ENCODE measurements around the gene LCN1. TPM values are rescaled to one million over a fixed set of nuclear protein-coding genes. Genes with fewer than 3 reads are reported as not detected.

The LCN1 gene
- total RNA-seq, 1 donor: not detected

DNA sequence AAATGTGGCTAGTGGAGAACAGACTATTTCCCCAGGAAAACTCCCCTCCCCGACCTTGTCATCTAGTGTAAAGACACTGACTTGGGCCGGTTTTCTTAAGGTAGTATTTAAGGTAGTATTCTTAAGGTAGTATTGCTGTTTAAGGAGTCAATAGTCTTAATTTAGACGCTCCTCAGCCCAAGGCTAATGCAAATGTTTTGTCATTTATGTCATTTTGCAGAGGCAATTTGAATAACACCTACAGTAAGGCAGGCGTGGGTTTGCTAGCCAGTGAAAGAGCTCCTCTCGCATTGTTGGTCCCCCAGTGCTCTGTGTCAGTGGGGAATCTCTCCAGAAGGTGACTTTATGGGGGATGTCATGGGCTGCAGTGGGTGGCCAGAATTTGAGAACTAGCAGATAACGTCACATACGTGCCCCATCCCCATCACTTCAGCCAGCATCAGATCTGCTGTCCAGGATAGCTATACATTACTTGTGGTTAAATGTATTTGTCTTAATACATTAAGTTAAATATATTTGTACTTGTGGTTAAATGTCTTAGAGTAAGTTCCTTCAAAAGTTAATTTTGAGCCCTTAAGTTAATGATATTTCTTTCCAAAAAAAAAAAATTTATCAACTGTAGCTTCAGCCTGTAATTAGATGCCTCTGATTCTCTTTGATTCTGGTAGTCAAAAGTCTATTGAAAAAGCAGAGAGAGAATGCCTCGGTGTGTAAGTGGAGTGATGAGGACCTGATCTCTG, 39.1 kb upstream of the LCN1 start:
- peaks cover 5% of the 10 kb centered on the region for H3K36me3 ChIP-seq (ENCODE audit: insufficient read depth, low read length)
- TF ChIP-seq, protein P1, sequence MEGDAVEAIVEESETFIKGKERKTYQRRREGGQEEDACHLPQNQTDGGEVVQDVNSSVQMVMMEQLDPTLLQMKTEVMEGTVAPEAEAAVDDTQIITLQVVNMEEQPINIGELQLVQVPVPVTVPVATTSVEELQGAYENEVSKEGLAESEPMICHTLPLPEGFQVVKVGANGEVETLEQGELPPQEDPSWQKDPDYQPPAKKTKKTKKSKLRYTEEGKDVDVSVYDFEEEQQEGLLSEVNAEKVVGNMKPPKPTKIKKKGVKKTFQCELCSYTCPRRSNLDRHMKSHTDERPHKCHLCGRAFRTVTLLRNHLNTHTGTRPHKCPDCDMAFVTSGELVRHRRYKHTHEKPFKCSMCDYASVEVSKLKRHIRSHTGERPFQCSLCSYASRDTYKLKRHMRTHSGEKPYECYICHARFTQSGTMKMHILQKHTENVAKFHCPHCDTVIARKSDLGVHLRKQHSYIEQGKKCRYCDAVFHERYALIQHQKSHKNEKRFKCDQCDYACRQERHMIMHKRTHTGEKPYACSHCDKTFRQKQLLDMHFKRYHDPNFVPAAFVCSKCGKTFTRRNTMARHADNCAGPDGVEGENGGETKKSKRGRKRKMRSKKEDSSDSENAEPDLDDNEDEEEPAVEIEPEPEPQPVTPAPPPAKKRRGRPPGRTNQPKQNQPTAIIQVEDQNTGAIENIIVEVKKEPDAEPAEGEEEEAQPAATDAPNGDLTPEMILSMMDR (IDR thresholded peaks at IDR 0.05; ENCODE audit: extremely low read depth, low read depth, low read length): no peak
- H3K27ac ChIP-seq (ENCODE audit: low read depth, low read length): no peak overlapping the region
- no peaks in the 10 kb centered on the region for H3K9me3 ChIP-seq (ENCODE audit: low read depth, low read length)
- H3K4me1 ChIP-seq (ENCODE audit: insufficient read depth, low read length): peaks cover 6% of the 10 kb centered on the region
- H2AFZ ChIP-seq (ENCODE audit: low read length): no peak overlapping the region
- no peaks in the 10 kb centered on the region for H3K79me2 ChIP-seq (ENCODE audit: insufficient read depth, low read length)
- no peak overlapping the region for H3K4me2 ChIP-seq (ENCODE audit: insufficient read depth, low read length)
- H3K27me3 ChIP-seq (ENCODE audit: insufficient read depth, low read length): no peaks in the 10 kb centered on the region
- peak; percentile 81 for DNase-seq (ENCODE audit: insufficient read length, low spot score, missing footprints)
- peaks cover under 1% of the 10 kb centered on the region for H4K20me1 ChIP-seq (ENCODE audit: insufficient read depth, low read length)
- H3K4me3 ChIP-seq (ENCODE audit: insufficient read depth, low read length): no peak overlapping the region

DNA sequence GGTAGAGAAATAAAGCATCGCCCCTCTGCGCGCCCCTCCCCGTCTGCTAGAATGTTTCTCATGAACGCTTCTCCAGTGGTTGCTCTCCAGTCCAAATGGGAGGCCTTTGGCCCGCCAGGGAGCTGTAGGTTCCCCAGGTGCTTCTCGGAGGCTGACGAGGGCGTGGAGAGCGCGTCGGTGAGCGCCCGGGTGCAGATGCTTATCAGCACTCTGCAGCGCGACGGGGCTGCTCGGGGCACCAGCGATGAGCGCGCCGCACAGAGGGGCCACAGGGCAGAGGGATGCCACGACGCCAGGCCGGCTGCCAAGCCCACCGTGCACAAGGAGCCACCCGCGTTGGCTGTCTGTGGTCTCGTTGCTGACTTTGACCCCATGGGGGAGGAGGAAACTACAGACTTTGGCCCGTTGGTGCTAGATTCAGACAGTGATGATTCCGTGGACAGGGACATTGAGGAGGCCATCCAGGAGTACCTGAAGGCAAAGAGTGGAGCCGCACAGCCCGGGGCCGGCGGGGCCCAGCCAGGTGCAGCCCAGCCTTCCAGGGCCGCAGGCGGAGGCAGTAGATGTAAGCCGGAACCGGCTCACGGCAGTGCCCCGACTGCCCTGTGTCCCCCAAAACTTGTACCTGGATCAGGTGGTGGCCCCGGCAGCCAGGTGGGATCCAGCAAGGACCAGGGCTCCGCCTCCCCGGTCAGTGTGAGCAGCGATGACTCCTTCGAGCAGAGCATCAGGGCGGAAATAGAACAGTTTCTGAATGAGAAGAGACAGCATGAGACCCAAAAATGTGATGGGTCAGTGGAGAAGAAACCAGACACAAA, 36.6 kb upstream of the LCN1 start:
- Histone ChIP-seq H3K27me3 (ENCODE audit: insufficient read depth, low read length) (no peaks in the 10 kb centered on the region), H4K20me1 (ENCODE audit: insufficient read depth, low read length) (no peaks in the 10 kb centered on the region), H3K9me3 (ENCODE audit: low read depth, low read length) (no peaks in the 10 kb centered on the region), H3K4me2 (ENCODE audit: insufficient read depth, low read length) (no peak overlapping the region), H3K36me3 (ENCODE audit: insufficient read depth, low read length) (peaks cover 5% of the 10 kb centered on the region), H3K4me3 (ENCODE audit: insufficient read depth, low read length) (no peak overlapping the region), H2AFZ (ENCODE audit: low read length) (no peak overlapping the region), H3K79me2 (ENCODE audit: insufficient read depth, low read length) (no peaks in the 10 kb centered on the region), H3K4me1 (ENCODE audit: insufficient read depth, low read length) (peaks cover 6% of the 10 kb centered on the region), H3K27ac (ENCODE audit: low read depth, low read length) (no peak overlapping the region)
- TF ChIP-seq, protein P1 (IDR thresholded peaks at IDR 0.05; ENCODE audit: extremely low read depth, low read depth, low read length): no peak
- DNase-seq (ENCODE audit: insufficient read length, low spot score, missing footprints): peak; percentile 18

DNA sequence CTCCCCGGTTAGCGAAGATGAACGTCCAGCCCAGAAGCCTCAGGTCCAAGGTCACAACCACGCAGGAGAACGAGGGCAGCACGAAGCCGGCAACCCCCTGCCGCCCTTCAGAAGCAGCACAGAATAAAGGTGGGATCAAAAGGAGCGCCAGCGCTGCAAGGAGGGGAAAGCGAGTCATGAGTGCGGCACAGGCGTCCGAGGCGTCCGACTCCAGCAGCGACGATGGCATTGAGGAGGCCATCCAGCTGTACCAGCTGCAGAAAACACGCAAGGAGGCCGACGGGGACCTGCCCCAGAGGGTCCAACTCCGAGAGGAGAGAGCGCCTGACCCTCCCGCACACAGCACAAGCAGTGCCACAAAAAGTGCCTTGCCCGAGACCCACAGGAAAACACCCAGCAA, 35.9 kb upstream of the LCN1 start:
- TF ChIP-seq, protein P1 (IDR thresholded peaks at IDR 0.05; ENCODE audit: extremely low read depth, low read depth, low read length): no peak
- Histone ChIP-seq H3K9me3 (ENCODE audit: low read depth, low read length) (no peaks in the 10 kb centered on the region), H3K27ac (ENCODE audit: low read depth, low read length) (no peak overlapping the region), H2AFZ (ENCODE audit: low read length) (no peak overlapping the region), H3K27me3 (ENCODE audit: insufficient read depth, low read length) (no peaks in the 10 kb centered on the region), H3K36me3 (ENCODE audit: insufficient read depth, low read length) (peaks cover 5% of the 10 kb centered on the region), H3K4me1 (ENCODE audit: insufficient read depth, low read length) (peaks cover 6% of the 10 kb centered on the region), H3K4me2 (ENCODE audit: insufficient read depth, low read length) (no peak overlapping the region), H3K79me2 (ENCODE audit: insufficient read depth, low read length) (no peaks in the 10 kb centered on the region), H3K4me3 (ENCODE audit: insufficient read depth, low read length) (no peak overlapping the region), H4K20me1 (ENCODE audit: insufficient read depth, low read length) (no peaks in the 10 kb centered on the region)
- peak; percentile 50 for DNase-seq (ENCODE audit: insufficient read length, low spot score, missing footprints)

DNA sequence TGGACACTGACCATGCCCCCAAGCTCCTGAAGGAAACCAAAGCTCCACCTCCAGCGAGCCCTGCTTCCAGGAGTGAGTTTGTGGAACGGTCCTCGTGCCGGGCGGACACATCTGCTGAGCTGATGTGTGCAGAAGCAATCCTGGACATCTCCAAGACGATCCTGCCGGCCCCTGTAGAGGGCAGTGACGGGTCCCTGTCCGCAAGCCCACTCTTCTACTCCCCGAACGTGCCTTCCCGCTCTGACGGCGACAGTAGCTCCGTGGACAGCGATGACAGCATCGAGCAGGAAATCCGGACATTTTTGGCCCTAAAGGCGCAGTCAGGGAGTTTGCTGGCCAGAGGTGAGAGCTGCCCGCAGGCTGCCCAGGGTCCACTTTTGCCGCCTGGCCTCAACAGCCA, 35.4 kb upstream of the LCN1 start:
- H3K36me3 ChIP-seq (ENCODE audit: insufficient read depth, low read length): peaks cover 5% of the 10 kb centered on the region
- no peaks in the 10 kb centered on the region for H3K9me3 ChIP-seq (ENCODE audit: low read depth, low read length)
- peaks cover 2% of the 10 kb centered on the region for H3K4me1 ChIP-seq (ENCODE audit: insufficient read depth, low read length)
- peak; percentile 27 for DNase-seq (ENCODE audit: insufficient read length, low spot score, missing footprints)
- H3K4me3 ChIP-seq (ENCODE audit: insufficient read depth, low read length): no peak overlapping the region
- no peak overlapping the region for H3K27ac ChIP-seq (ENCODE audit: low read depth, low read length)
- H3K4me2 ChIP-seq (ENCODE audit: insufficient read depth, low read length): no peak overlapping the region
- no peak overlapping the region for H2AFZ ChIP-seq (ENCODE audit: low read length)
- H3K79me2 ChIP-seq (ENCODE audit: insufficient read depth, low read length): no peaks in the 10 kb centered on the region
- TF ChIP-seq, protein P1 (IDR thresholded peaks at IDR 0.05; ENCODE audit: extremely low read depth, low read depth, low read length): no peak
- H4K20me1 ChIP-seq (ENCODE audit: insufficient read depth, low read length): no peaks in the 10 kb centered on the region
- no peaks in the 10 kb centered on the region for H3K27me3 ChIP-seq (ENCODE audit: insufficient read depth, low read length)

Data from osteoblast (primary cell).